A673 (cell line): ENCODE measurements around the gene PLD1. TPM values are rescaled to one million over a fixed set of nuclear protein-coding genes. Genes with fewer than 3 reads are reported as not detected.
A peak's percentile ranks its signal among the peaks of the same experiment; 100 is the strongest.

Experiments
- BruUV-seq: library from RNA; stranded (reverse); fragments of 400-500 nt; replicated peaks from 2 replicates; lab custom pipeline; 2021; lab: Mats Ljungman, UMichigan
- CTCF ChIA-PET: fragments of 300-600 bp; sonication (Branson Sonifier 250); formaldehyde crosslinking; loops from one replicate; lab custom pipeline; 2022; ENCODE audit warnings: antibody characterized with exemption; lab: Charles Lee
- POLR2A ChIA-PET: fragments of 300-600 bp; sonication (Branson Sonifier 250); formaldehyde crosslinking; loops from one replicate; lab custom pipeline; 2022; ENCODE audit warnings: antibody characterized with exemption; ENCODE audit not compliant: low non-redundant PET; lab: Charles Lee
- DNase-seq: peaks from one replicate; pipeline ENCODE4 v3.0.0-alpha.2; 2015; ENCODE audit warnings: low spot score
- H3K27ac ChIP-seq: fragments of 200-600 bp; sonication (generic); 2 replicates; pipeline ENCODE4 v1.5.1; 2016; ENCODE audit warnings: mixed run types, low read depth, mild to moderate bottlenecking, mixed read lengths, antibody characterized with exemption, low read length; ENCODE audit not compliant: poor library complexity, severe bottlenecking
- H3K27me3 ChIP-seq: fragments of 200-600 bp; sonication (generic); replicated peaks from 2 replicates; pipeline ENCODE4 v1.6.1; 2017; ENCODE audit warnings: mixed run types, low read depth, mild to moderate bottlenecking, mixed read lengths, antibody characterized with exemption, low read length; ENCODE audit not compliant: insufficient read depth, poor library complexity
- H3K36me3 ChIP-seq: fragments of 200-600 bp; sonication (generic); 2 replicates; pipeline ENCODE4 v1.6.1; 2016; ENCODE audit warnings: mixed run types, mild to moderate bottlenecking, mixed read lengths, antibody characterized with exemption, low read length; ENCODE audit not compliant: insufficient read depth, poor library complexity, severe bottlenecking
- H3K4me1 ChIP-seq: fragments of 200-600 bp; sonication (generic); 2 replicates; pipeline ENCODE4 v1.6.1; 2017; ENCODE audit warnings: mixed run types, mild to moderate bottlenecking, mixed read lengths, antibody characterized with exemption, low read length; ENCODE audit not compliant: insufficient read depth, poor library complexity, severe bottlenecking
- H3K4me3 ChIP-seq: fragments of 200-600 bp; sonication (generic); 2 replicates; pipeline ENCODE4 v1.5.1; 2016; ENCODE audit warnings: low read depth, mixed run types, mild to moderate bottlenecking, mixed read lengths, low read length; ENCODE audit not compliant: poor library complexity, severe bottlenecking
- H3K9me3 ChIP-seq: fragments of 200-600 bp; sonication (generic); 2 replicates; pipeline ENCODE4 v1.6.1; 2016; ENCODE audit warnings: mixed run types, low read depth, mild to moderate bottlenecking, mixed read lengths, antibody characterized with exemption, low read length; ENCODE audit not compliant: poor library complexity, severe bottlenecking
- CTCF ChIP-seq: fragments of 300-800, 200-600 bp; sonication (generic); conservative IDR thresholded peaks from 2 replicates; pipeline ENCODE4 v1.5.1; 2017; ENCODE audit warnings: low read depth, mild to moderate bottlenecking, antibody characterized with exemption, low read length, moderate library complexity, mixed read lengths
- EZH2 ChIP-seq: fragments of 200-600 bp; sonication (generic); IDR thresholded peaks from 2 replicates; pipeline ENCODE4 v1.6.1; 2017; ENCODE audit warnings: borderline replicate concordance, low read depth, mild to moderate bottlenecking, mixed read lengths, antibody characterized with exemption, low read length; ENCODE audit not compliant: poor library complexity, severe bottlenecking
- intact Hi-C: fragments of 100-400 bp; cut with micrococcal nuclease; formaldehyde crosslinking; loops from one replicate; pipeline ENCODE4 v1.10.0; 2022; ENCODE audit not compliant: unreplicated experiment
- total RNA-seq: library from RNA; stranded (reverse); gene quantifications from 2 replicates; pipeline ENCODE4 v1.2.3, GENCODE V29; 2021

PLD1 gene
- total RNA-seq, 1 experiment from 2014 or later = 3.2 TPM

GRCh38 chr3:171649267-171649666, 161.0 kb downstream of the PLD1 start:
- no peak for DNase-seq
- H3K36me3 ChIP-seq = no peaks in the 10 kb centered on the region
- BruUV-seq = no TSS peak
- TF ChIP-seq CTCF = no peak
- no peak overlapping the region for H3K4me3 ChIP-seq
- CTCF ChIA-PET = no interaction called here
- no peak overlapping the region for H3K27ac ChIP-seq
- no peaks in the 10 kb centered on the region for H3K27me3 ChIP-seq
- no peaks in the 10 kb centered on the region for H3K9me3 ChIP-seq
- intact Hi-C loops = loop anchor here (5.0 kb wide), 1 partner anchor 688 kb away; no protein-coding TSS in a partner anchor
- peaks cover under 1% of the 10 kb centered on the region for H3K4me1 ChIP-seq
- POLR2A ChIA-PET = no interaction called here

- no TSS peak for BruUV-seq
- TF ChIP-seq EZH2 (no peak), CTCF (no peak)
- intact Hi-C loops = loop anchor here (5.0 kb wide), 1 partner anchor 689 kb away; no protein-coding TSS in a partner anchor
- Histone ChIP-seq H3K27ac (no peak overlapping the region), H3K4me1 (no peaks in the 10 kb centered on the region), H3K9me3 (no peaks in the 10 kb centered on the region), H3K4me3 (no peak overlapping the region), H3K27me3 (no peaks in the 10 kb centered on the region), H3K36me3 (no peaks in the 10 kb centered on the region)
- no peak for DNase-seq
- ChIA-PET POLR2A (no interaction called here), CTCF (no interaction called here)
Measured at GRCh38 chr3:171648069-171648468, 162.2 kb downstream of the PLD1 start.

GRCh38 chr3:171646357-171647133, 163.7 kb downstream of the PLD1 start:
- POLR2A ChIA-PET = no interaction called here
- Histone ChIP-seq H3K9me3 (no peaks in the 10 kb centered on the region), H3K27me3 (no peaks in the 10 kb centered on the region), H3K4me1 (no peaks in the 10 kb centered on the region), H3K36me3 (no peaks in the 10 kb centered on the region), H3K4me3 (no peak overlapping the region), H3K27ac (no peak overlapping the region)
- intact Hi-C loops = loop anchor here (1.0 to 5.0 kb wide), 4 partner anchors 126 to 830 kb away; no protein-coding TSS in a partner anchor
- TF ChIP-seq EZH2 = no peak
- TF ChIP-seq CTCF = peak; percentile 61
- peak; percentile 61 for DNase-seq
- no TSS peak for BruUV-seq
- CTCF ChIA-PET = interaction anchor here (0.6 kb wide), 2 partner anchors 125 to 695 kb away, joined by 3 read pairs; no protein-coding TSS in a partner anchor
